Activated gamma-delta T cell (primary cell): ENCODE data around the gene CLPTM1L.

Source experiments
- DNase-seq: peaks from one replicate; lab custom pipeline; 2025; lab: John Stamatoyannopoulos, UW
- total RNA-seq, 2 donors: gene quantifications; one replicate each; lab custom pipeline; 2026; lab: John Stamatoyannopoulos, UW

CLPTM1L gene, protein sequence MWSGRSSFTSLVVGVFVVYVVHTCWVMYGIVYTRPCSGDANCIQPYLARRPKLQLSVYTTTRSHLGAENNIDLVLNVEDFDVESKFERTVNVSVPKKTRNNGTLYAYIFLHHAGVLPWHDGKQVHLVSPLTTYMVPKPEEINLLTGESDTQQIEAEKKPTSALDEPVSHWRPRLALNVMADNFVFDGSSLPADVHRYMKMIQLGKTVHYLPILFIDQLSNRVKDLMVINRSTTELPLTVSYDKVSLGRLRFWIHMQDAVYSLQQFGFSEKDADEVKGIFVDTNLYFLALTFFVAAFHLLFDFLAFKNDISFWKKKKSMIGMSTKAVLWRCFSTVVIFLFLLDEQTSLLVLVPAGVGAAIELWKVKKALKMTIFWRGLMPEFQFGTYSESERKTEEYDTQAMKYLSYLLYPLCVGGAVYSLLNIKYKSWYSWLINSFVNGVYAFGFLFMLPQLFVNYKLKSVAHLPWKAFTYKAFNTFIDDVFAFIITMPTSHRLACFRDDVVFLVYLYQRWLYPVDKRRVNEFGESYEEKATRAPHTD
- 87.0 to 94.0 reads per million in 2 donors for total RNA-seq

DNA sequence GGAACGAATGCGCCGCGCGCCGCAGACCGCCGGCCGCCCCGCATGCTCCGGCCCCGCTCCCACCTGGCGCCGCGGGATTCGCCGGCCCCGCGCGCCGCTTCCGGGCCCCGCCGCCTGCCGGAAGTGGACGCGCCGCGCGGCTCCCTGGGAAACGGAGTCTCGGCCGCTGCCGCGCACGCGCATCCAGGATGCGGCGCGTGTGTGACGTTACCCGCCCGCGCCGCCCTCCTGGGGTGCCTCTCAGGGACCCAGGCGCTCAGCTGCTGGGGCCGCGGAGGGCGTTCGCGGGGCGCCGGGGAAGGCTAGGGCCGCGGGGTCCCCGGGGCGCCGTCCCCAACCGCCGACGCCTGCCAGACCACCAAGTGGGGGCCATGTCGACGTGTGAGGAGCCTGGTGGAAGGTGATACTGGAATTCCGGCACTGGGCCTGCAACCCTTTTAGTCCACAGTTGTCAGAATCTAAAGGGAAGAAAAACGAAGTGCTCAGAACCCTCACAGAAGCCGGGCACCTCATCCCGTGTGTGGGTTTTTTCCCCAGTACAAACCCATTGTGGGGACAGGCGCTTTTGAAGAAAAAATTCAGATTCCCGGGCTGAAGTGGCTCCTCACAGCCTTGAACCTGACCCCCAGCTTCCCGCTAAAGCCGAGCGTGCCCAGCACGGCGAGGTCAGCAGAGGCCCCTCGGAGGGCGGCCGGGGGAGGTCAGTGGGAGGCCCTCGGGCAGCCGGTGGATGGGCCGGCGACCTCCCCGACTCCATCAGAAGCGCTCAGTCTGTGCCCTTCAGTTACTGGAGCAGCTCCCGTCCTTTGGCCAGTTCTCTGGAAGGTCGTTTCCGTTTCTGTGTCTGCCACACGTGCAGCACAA lies at the start of gene CLPTM1L:
TSS of gene CLPTM1L (minus strand) at position 125 of the 864 bp plus-strand sequence. CDS start 258 bp downstream, outside the sequence.
- peak; percentile 87 for DNase-seq

DNA sequence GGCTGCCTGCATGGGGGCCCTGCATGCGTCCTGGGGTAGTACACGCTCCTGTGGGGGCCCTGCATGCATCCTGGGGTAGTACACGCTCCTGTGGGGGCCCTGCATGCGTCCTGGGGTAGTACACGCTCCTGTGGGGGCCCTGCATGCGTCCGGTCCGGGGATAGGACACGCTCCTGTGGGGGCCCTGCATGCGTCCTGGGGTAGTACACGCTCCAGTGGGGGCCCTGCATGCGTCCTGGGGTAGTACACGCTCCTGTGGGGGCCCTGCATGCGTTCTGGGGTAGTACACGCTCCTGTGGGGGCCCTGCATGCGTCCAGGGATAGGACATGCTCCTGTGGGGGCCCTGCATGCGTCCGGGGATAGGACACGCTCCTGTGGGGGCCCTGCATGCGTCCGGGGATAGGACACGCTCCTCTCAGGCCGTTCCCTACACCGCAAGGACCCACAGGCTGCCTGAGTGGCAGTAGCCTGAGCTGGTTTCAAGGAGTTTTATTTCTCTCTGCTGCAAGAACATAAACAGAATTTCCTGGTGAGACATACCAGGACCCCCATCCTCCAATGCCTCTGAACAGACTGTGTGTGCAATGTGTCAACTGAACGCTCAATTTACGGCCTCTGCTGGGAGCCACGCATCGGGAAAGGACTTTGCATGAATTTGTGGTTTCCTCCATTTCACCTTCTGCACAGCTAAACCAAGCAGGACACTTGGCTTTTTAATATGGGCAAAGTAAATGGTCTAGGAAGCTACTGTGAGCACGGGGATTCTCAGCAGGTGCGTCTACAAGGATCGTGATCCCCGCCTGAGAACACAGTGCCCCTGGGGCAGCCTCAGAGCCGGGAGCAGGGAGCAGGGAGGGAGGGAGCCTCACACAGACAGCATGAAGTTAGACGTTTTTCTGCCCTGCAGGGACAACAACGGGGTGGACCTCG lies 48.9 kb upstream of the CLPTM1L start:
- DNase-seq: no peak

DNA sequence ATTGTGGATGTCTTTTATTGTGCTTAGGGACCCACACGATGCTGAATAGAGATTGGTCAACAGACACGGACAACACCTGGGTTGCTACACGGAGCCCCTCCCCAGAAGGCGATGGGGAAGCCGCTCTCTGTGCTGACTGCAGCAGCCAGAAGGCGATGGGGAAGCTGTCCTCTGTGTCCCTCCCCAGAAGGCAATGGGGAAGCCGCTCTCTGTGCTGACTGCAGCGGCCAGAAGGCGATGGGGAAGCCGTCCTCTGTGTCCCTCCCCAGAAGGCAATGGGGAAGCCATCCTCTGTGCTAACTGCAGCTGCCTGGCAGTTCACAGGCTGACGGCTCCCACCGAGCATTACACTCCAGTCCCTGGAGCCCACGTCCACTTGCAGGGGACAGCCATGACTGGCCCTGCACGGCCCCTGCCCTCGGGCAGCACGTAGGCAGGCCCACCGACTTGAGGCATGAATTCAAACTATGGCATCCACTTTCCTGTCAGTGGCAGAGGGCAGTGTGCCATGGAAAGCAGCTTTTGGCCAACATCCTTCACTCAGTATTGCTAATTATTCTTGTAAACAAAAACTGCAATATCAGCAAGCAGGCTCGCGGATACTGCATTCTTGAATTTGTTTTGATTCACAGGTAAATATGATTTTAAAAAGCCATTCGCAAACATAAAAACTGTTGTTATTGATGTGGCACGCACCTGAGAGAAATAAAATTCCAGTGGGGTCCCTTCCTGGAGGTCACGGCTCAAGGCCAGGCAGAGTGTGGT lies 48.1 kb upstream of the CLPTM1L start:
- no peak for DNase-seq

DNA sequence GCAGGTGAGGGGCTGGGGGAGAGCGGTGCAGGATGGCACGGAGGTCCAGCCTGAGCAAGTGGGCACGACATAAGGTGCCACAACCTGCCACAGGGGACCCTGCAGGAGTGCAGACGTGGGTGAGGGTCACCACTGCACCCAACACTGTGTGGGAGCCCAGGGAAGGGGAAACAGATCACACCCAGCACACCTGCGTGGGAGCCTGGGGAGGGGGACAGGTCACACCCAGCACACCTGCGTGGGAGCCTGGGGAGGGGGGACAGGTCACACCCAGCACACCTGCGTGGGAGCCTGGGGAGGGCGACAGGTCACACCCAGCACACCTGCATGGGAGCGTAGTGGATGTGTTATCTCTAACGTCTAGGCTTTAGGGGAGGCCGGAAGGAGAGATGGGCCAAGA lies 47.4 kb upstream of the CLPTM1L start:
- no peak for DNase-seq

GRCh38 chr5:1391691-1392090 lies 46.8 kb upstream of the CLPTM1L start:
- DNase-seq: no peak

GRCh38 chr5:1390861-1391600 lies 46.1 kb upstream of the CLPTM1L start:
- no peak for DNase-seq

GRCh38 chr5:1390333-1390732 lies 45.4 kb upstream of the CLPTM1L start:
- DNase-seq: no peak

GRCh38 chr5:1388383-1388967 lies 43.6 kb upstream of the CLPTM1L start:
- no peak for DNase-seq

GRCh38 chr5:1387876-1388275 lies 43.0 kb upstream of the CLPTM1L start:
- DNase-seq: no peak

- DNase-seq: no peak
Measured at GRCh38 chr5:1387059-1387755, 42.3 kb upstream of the CLPTM1L start.

- DNase-seq: peak; percentile 58
Measured at GRCh38 chr5:1386274-1386717, 41.4 kb upstream of the CLPTM1L start.

DNA sequence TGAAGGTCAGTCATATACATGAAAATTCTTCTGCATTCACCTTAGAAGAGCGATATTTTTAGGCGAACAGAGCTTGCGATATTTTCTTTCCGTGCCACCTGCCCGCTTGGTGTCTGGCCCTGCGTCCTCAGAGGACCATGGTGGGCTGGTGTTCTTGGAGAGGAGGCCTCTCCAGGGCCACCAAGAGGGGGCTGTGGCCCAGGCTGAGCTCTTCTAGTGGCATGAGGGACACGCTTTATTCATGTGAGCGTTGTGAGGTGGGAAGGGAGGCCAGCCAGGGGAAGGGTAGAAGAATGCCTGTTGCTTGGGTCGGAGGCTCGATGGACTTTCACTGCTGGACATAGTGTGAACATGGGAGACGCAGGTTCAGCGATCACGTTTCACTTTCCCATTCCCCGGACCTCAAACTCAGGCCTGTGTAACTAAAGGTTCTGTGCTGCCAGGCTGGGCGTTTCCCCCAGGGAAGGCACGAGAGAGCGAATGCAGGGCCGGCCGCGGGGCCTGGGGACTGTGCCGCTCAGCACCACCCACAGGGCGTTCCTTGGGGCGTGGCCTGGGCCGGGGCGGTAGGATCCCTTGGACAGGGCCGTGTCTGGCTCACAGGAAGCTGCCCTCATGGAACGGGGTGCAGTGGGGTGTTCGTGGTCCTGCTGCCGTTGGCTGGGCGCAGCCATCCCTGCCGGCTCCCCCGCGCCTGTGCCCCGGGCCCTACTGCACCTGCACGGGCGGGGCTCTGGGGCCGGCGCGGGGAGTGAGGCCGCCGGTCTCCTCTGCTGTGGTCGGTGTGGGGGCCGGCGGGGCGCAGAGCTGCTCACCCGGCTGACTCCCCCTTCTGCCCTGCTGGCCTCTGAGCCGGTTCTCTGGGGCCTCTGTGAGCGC lies 40.7 kb upstream of the CLPTM1L start:
- peak; percentile 66 for DNase-seq

DNA sequence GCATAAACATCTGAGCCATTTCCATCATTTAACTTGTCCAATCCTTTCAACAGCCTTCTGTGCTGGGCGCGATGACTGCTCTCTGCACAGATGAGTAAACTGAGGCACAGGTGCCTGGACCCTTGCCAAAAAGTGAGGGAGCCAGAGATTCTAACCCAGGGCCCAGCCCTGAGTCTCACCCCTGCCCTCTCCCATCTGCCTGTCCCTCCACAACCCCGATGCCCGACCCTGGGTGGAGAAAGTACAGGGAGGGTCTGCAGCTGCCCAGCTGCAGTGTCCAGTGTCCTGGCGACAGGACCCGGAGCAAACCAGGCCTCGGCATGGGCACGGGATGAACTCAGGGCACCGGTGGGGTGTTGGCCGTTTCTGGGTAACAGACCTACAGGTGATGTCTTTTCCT lies 39.6 kb upstream of the CLPTM1L start:
- DNase-seq: no peak

GRCh38 chr5:1383886-1384401 lies 39.0 kb upstream of the CLPTM1L start:
- no peak for DNase-seq

DNA sequence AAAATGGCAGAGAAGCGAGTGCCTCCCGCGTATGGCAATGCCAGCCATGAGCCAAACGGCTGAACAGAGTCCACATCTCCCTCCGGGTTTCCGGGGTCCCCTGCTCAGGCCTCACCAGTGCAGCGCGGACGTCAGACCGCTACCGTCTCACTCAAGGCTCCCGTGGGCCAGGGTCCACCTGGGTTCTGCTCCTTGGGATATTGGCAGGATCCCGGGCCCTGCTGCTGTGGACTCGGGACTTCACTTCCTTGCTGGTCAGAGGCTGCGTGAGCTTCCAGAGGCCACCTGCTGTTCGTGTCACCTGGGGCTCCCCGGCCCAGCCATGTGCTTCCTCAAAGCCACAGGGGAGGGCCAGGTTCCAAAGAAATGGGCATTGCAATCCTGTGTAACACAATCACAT lies 38.4 kb upstream of the CLPTM1L start:
- DNase-seq: no peak

DNA sequence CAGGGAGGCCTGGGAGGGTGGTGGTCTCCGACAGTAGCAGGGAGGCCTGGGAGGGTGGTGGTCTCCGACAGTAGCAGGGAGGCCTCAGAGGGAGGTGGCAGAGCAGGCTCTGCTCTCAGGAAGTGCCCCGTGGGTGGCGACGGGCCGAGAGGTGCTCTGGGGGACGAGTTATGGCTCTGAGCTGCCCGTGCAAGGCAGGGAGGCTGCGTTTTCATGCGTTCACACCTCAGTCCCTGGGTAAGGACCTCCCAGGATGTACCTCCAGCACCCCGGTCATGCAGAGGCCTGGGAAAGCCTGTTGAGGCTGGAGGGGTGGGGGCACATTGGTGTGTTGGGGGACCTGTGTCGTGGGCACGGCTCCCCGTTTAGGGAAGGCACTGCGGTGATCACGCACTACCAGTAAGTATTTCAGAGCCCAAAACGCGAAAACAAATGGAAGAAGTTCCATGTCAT lies 37.4 kb upstream of the CLPTM1L start:
- no peak for DNase-seq
